GM23338 (cell line): ENCODE results near the gene RRP7A.
"Not testable (repeated sequence)": the region's sequence is repeated elsewhere in the genome, so short reads cannot be mapped to it uniquely, and the experiment has no call there.

Experiments used
- CREB1 ChIP-seq: fragments of 250-450 bp; sonication (Bioruptor Pico); IDR thresholded peaks from 2 replicates; pipeline ENCODE4 v1.5.0; 2020; ENCODE audit warnings: low read depth, mild to moderate bottlenecking, moderate library complexity
- CTCF ChIP-seq, 2 experiments: fragments of 200-600 bp in 1 of 2; sonication (generic) in 1 of 2; conservative IDR thresholded peaks; 2 replicates each; pipeline versions ENCODE4 v1.5.1 to v1.6.1; 2016 to 2017; ENCODE audit warnings: antibody characterized with exemption in 2 of 2, low read depth in 2 of 2, mild to moderate bottlenecking in 2 of 2, moderate library complexity in 1 of 2
- ETS1 ChIP-seq: IDR thresholded peaks from 2 replicates; pipeline ENCODE4 v1.6.1; 2016; ENCODE audit warnings: antibody characterized with exemption
- EZH2 ChIP-seq: fragments of 200-600 bp; sonication (generic); IDR thresholded peaks from one replicate; pipeline ENCODE4 v1.8.0; 2017; ENCODE audit warnings: antibody characterized with exemption, mild to moderate bottlenecking, low read depth; ENCODE audit not compliant: unreplicated experiment
- EZH2phosphoT487 ChIP-seq: fragments of 200-600 bp; sonication (generic); IDR thresholded peaks from one replicate; pipeline ENCODE4 v1.8.1; 2018; ENCODE audit warnings: antibody characterized with exemption; ENCODE audit not compliant: unreplicated experiment
- JUNB ChIP-seq: IDR thresholded peaks from one replicate; pipeline ENCODE4 v1.6.1; 2016; ENCODE audit warnings: antibody characterized with exemption; ENCODE audit not compliant: unreplicated experiment
- NANOG ChIP-seq: IDR thresholded peaks from 2 replicates; pipeline ENCODE4 v1.6.1; 2016; ENCODE audit warnings: antibody characterized with exemption, borderline replicate concordance
- POLR2AphosphoS5 ChIP-seq: IDR thresholded peaks from 2 replicates; pipeline ENCODE4 v1.6.1; 2016; ENCODE audit warnings: antibody characterized with exemption, low read depth
- REST ChIP-seq: IDR thresholded peaks from one replicate; pipeline ENCODE4 v1.6.1; 2018; ENCODE audit warnings: antibody characterized with exemption; ENCODE audit not compliant: unreplicated experiment
- ZNF331 ChIP-seq: fragments of 250-450 bp; sonication (Bioruptor Pico); IDR thresholded peaks from 2 replicates; pipeline ENCODE4 v1.5.0; 2020; ENCODE audit warnings: low read depth, mild to moderate bottlenecking, moderate library complexity

- TF ChIP-seq POLR2AphosphoS5; CTCF (conservative IDR thresholded peaks at IDR 0.05; ENCODE audit: low read depth in 2 of 2); CREB1 (CRISPR knock-in tag); EZH2; EZH2phosphoT487; REST; JUNB; ETS1; NANOG; ZNF331 (CRISPR knock-in tag): not testable (repeated sequence)
Measured at GRCh38 chr22:42508975-42509364, 10.6 kb downstream of the RRP7A start.
